Activated CD4-positive, alpha-beta T cell treated with anti-CD3 and anti-CD28 coated beads, Interleukin-2, amount 50 U/mL, for 48 hours (primary cell): ENCODE measurements around the gene GPR39.
"Not testable (repeated sequence)": the region's sequence is repeated elsewhere in the genome, so short reads cannot be mapped to it uniquely, and the experiment has no call there.

Source experiments
- DNase-seq, 2 experiments: peaks; one replicate each; pipeline ENCODE4 v3.0.0-alpha.2; 2020

The GPR39 gene

GRCh38 chr2:132416723-132417395, at the start of gene GPR39:
GPR39 (plus strand) TSS chr2:132416805.
- DNase-seq: no peak

GRCh38 chr2:132368191-132368590, 48.4 kb upstream of the GPR39 start:
- DNase-seq: no peak

- no peak for DNase-seq
Measured at GRCh38 chr2:132372276-132372675, 44.3 kb upstream of the GPR39 start.

GRCh38 chr2:132373391-132374135, 43.0 kb upstream of the GPR39 start:
- no peak for DNase-seq

- no peak for DNase-seq
Measured at GRCh38 chr2:132374151-132374550, 42.5 kb upstream of the GPR39 start.

GRCh38 chr2:132374551-132374950, 42.1 kb upstream of the GPR39 start:
- no peak for DNase-seq

- no peak for DNase-seq
Measured at GRCh38 chr2:132374961-132375360, 41.6 kb upstream of the GPR39 start.

GRCh38 chr2:132381376-132381775, 35.2 kb upstream of the GPR39 start:
- no peak for DNase-seq

GRCh38 chr2:132383956-132384355, 32.6 kb upstream of the GPR39 start:
- DNase-seq: no peak

- no peak for DNase-seq
Measured at GRCh38 chr2:132384491-132385151, 32.0 kb upstream of the GPR39 start.

- DNase-seq: no peak
Measured at GRCh38 chr2:132387126-132387525, 29.5 kb upstream of the GPR39 start.

GRCh38 chr2:132390076-132390475, 26.5 kb upstream of the GPR39 start:
- no peak for DNase-seq

- no peak for DNase-seq
Measured at GRCh38 chr2:132391378-132391777, 25.2 kb upstream of the GPR39 start.

GRCh38 chr2:132392221-132392620, 24.4 kb upstream of the GPR39 start:
- DNase-seq: no peak

GRCh38 chr2:132392879-132393278, 23.7 kb upstream of the GPR39 start:
- no peak for DNase-seq

- not testable (repeated sequence) for DNase-seq
Measured at GRCh38 chr2:132397042-132397441, 19.6 kb upstream of the GPR39 start.

- no peak for DNase-seq
Measured at GRCh38 chr2:132400169-132400900, 16.3 kb upstream of the GPR39 start.

GRCh38 chr2:132400901-132401240, 15.7 kb upstream of the GPR39 start:
- DNase-seq: no peak

- DNase-seq: no peak
Measured at GRCh38 chr2:132401326-132401725, 15.3 kb upstream of the GPR39 start.

- DNase-seq: no peak
Measured at GRCh38 chr2:132403146-132403545, 13.5 kb upstream of the GPR39 start.

- DNase-seq: no peak
Measured at GRCh38 chr2:132404056-132404455, 12.5 kb upstream of the GPR39 start.

- no peak for DNase-seq
Measured at GRCh38 chr2:132407784-132408183, 8.8 kb upstream of the GPR39 start.

- DNase-seq: no peak
Measured at GRCh38 chr2:132412021-132412420, 4.6 kb upstream of the GPR39 start.
